HG03457 (cell line): Measurements from ENCODE around the gene CD37.

Experiments
- ATAC-seq: cut with Tn5 transposase; IDR thresholded peaks from one replicate; pipeline ENCODE4 v1.9.1; 2021; ENCODE audit warnings: moderate number of reproducible peaks; ENCODE audit not compliant: unreplicated experiment

Gene CD37

DNA sequence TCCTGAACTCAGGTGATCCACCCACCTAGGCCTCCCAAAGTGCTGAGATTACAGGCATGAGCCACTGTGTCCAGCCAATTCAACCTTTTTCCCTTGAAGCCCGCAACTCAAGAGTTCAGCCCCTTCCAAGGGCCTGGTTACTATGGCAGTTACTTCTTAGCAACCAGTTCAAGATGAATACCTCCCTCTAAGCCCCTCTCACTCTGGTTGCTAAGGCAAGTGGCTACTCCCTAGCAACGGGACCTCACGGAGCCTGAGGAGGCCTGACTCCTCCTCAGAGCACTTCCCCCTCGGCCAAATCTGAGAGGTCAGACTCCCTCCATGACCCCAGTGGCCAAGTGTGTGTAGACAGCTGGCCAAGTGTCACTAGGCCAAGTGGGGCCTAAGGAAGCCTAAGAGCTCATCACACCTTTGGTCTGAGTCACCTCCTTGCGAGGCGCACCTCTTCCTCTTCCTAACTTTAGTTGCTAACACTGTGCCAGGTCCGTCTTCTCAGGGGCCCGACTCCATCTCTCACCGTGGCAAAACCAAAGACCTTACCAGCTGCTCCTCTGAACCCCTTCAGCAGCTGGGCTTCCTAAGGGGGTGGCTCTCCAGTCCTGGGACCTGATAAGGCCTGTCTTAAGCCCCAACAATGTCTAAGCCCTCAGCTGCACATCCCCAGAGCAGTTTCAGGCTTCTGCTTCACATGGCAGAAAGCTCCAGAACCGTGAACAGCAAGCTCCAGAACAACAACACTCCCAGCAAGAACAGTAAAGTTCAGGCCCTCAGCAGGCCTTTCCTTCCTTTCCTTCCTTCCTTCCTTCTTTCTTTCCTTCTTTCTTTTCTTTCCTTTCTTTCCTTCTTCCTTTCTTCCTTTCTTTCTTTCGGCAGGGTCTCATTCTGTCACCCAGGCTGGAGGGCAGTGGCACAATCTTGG is 9.6 kb downstream of the CD37 start:
- ATAC-seq: no peak

DNA sequence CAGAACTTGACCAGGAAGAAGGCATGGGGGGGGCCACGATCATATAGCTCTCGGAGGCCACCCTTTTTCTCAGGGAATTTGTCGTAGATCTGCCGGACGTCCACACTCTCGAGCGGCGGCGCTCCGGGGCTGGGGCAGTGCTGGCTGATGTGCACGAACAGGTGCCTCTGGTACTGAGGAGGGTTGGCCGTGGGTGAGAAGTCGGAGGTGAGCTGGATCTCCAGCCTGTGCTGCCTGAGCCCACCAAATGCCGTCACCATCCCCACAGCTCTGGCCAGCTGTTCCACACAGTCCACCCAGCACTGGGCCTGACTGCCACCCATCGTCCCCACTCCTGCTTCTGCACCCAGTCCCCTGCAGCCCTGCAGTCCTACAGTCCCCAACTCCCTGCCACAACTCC is 12.0 kb downstream of the CD37 start:
- ATAC-seq: no peak

DNA sequence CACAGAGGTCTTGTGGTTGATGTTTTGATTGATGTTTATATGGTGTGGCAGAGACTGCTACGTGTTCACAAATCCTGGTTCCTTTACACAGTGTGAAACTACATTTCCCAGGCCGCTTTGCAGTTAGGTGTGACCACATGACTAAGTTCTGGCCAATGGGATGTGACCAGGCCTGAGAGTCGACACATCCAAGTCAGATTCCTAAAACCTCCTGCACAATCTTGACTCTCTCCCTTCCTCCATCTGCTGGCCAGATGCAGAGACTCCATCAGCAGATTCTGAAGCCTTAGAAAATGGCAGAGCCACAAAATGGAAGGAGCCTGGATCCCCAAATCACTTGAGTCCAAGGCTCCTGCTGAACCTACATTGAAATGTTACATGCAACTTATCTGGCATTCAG is 12.6 kb downstream of the CD37 start:
- no peak for ATAC-seq

DNA sequence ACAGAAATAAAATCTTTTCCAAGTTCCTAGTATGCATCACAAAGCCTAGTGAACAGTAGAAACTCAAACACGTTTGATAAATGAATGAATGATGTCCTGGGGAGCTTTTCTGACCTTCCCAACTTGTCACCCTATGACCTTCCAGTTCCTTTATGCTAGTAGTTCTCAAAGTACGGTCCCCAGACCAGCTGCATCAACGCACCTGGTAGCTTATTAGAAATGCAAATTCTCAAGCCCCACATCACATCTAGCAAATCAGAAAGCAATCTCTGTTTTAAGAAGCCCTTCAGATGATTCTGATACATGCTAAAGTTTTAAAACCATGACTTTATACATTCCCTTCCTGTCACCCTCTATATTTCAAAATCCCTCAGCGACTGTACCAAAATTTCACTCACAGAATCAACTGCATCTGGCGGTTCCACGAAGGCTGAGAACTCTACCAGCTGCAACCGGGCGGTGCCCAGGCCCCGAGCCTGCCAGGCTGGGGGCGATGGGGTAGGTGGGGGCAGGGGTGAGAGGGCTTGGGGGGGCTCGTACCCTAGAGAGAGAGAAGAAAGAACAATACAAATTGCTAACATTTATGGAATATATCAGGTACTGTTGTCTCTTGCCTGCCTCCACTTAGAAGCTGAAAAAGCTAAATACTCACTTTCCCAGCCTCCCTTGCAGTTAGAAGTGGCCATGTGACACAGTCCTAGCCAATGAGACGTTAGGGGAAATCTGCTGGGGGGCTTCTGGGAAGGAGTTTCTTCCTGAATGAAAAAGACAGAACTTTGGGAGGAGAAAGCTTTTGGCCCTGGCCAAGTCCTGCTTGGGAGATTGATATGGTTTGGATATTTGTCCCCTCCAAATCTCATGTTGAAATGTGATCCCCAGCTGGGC is 13.3 kb downstream of the CD37 start:
- ATAC-seq: no peak

DNA sequence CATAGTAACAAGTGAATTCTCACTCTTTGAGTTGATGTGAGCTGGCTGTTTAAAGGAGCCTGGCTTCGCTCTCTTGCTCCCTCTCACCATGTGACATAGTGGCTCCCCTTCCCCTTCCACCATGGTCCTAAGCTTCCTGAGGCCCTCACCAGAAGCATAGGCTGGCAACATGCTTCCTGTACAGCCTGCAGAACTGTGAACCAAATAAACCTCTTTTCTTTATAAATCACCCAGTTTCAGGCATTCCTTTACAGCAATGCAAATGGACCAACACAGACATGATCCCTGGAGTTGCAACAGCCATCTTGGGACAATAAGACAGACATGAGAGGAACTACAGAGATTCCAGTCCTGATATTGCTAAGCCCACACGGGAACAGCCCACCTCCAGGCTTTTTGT is 14.4 kb downstream of the CD37 start:
- no peak for ATAC-seq

DNA sequence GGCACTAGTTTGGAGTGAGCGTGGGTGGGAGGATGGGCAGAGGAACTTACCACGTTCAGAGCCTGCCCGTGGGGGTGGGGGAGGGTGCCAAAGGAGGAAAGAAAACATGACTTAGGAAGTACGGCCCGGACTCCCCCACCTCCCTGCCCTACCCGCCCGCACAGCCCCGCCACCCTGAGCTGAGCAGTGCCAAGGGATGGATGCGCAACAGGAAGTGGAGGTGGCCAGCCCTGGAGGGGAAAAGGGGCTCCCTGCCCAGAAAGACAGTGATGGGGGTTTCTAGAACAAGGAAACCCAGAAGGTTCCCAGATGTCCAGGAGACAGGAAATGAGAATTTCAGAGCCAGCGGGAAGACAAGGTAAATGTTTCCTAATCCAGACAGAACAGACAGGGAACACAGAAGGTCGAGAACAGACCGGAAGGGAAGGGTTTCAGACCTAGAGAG is 20.7 kb downstream of the CD37 start:
- ATAC-seq: no peak

DNA sequence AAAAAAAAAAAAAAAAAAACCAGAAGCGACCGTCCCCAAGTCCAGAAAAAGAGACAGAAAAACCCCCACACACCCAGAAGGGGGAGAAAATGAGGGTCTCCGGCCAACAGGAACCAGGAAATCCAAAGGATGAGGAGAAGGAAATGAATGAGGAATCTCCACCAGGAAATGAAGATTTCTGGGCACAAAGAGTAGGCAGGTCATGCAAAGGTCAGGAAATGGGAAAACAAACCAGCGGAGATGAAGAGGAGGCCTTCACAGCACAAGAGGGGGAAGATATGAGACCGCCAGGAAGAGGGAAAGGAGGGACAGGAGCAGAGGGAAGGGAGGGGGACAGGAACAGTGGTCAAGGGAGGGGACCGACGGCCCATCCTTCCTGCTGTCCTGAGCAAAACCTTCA is 21.2 kb downstream of the CD37 start:
- no peak for ATAC-seq

DNA sequence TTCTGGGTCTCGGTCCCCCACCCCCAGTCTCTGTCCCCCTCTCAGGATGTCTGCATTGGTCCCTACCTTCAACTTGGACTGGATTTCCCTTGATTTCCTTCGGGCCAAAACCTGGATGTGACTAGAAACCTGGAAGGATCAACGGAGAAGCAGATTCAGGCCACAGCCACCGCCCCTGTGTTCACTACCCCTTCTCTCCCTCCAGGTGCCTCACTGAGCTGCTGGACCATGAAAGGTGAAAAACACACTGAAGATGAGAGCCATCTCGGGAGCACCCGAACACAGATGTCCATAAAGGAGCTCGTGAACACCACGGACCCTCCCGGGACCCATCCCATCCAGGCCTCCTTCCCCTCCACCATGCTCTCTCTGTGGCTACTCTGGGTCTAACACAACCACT is 22.0 kb downstream of the CD37 start:
- no peak for ATAC-seq

DNA sequence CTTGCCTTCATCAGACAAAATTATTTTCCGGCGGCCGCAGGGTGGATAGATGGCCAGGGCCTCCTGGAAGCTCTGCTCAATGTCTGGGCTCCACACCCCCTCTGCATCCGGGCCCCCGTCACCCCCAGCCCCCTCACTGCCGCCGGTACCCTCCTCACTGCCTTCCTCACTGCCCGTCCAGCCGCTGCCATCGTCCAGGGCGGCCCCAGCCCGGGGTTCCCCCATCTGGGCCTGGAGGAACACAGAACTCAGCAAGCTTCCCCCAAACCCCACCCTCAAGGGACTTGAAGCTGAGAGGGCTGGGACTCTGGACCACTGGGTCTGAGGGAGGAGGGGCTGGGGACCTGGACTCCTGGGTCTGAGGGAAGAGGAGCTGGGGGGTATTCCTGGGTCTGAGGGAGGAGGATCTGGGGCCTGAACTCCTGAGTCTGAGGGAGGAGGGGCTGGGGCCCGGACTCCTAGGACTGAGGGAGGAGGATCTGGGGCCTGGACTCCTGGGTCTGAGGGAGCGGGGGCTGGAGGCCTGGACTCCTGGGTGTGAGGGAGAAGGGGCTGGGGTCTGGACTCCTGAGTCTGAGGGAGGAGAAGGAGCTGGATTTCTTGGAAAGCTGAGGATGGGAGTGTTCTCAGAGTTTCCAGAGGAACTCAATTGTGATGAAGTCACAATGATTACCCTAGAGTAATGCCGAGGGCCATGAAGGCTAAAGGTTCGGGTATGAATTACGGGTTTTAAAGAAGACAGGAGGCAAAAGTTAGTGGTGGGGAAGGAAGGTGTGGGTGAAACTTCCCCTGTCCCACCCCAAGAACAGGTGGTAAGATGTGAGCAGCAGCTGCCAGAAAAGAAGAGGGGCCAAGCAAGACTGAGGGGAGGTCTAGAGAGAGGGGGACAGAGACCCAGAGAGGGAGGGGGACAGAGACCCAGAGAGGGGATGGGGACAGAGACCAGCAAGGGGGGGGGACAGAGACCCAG is 24.9 kb downstream of the CD37 start:
- ATAC-seq: no peak

DNA sequence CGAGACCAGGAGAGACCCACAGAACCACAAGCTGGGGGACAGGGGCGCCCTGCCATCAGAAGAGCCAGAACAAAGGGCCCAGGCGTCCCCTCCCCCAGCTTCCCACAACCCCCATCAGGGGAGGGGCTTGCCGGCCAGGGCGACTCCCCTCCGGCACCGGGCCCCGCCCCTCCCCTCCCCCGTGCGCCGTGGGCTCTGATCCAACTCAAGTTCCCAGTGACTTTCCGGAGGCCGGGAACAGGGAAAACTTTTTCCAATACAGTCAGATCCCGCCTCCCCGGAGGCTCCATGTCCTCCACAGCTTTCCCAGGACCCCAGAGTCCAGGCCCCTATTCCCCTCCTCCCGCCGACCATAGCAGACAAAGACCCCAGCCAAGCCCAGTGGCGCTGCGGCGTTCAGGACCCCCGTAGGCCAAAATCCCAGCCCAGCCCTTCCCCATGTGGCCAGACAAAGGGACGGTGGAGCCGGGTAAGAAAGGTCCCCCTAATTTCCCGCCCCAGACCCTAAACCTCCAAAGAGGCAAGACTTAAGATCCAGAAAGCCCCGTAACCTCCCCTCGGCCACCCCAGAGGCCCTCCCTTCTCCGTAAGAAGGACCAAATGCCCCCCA is 26.3 kb downstream of the CD37 start:
- no peak for ATAC-seq

DNA sequence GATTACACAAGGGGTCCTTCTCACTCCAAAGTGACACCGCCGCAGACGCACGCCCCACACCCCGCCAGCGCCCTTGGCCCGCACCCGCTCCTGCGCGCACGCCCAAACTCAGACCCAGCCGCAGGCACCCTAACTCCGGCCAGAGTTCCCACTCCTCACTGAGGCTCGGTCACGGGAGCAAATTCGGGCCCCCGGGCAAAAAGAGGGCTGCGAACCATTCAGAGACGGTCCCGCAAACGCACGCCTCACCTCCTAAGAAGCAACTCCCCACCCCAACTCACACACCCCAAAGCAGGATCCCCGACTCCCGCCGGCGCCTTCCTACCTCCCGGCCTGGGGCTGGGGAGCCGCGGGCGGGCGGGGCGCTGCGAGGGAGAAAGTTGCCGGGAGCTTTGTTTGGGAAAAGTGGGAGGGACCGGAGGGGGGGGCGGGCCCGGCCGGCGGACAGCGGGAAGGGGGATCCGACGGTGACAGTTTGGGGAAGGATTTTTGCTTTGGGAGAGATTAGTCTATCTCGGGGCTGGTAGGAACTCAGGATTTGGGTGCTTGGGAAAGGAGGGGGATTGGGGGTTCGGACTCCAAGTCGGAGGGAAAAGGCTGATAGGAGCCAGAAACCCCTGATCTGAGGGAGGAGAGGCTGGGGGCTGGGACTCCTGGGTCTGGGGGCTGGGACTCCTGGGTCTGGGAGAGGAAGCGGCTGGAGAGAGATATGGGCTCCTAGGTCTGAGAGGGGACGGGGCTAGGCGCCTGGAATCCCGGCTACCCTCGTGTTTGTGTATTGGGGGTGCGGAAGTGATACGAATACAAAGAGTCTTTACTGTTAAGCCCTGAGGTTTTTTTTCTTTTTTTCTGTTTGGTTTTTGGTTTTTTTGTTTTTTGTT is 27.1 kb downstream of the CD37 start, which contains the start of gene TEAD2:
TSS of gene TEAD2 (minus strand) at position 369 of the 881 bp plus-strand sequence. CDS start 2,341 bp downstream, outside the sequence.
- no peak for ATAC-seq

DNA sequence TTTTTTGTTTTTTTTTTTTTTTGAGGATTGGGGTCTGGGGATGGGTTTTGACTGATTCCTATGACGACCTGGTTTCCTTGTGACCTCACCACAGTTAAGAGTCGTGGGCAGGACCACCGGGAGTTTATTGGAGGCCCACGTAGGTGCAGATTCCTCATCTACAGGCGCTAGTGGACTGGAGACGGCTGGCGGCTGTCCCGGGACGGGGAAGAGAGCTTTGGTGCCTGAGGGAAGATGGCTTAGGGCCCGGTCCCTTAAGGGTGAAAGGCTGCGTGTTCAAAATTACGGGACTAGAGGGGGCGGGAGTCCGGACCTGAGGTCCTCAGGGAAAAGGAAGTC is 27.7 kb downstream of the CD37 start:
- ATAC-seq: no peak

DNA sequence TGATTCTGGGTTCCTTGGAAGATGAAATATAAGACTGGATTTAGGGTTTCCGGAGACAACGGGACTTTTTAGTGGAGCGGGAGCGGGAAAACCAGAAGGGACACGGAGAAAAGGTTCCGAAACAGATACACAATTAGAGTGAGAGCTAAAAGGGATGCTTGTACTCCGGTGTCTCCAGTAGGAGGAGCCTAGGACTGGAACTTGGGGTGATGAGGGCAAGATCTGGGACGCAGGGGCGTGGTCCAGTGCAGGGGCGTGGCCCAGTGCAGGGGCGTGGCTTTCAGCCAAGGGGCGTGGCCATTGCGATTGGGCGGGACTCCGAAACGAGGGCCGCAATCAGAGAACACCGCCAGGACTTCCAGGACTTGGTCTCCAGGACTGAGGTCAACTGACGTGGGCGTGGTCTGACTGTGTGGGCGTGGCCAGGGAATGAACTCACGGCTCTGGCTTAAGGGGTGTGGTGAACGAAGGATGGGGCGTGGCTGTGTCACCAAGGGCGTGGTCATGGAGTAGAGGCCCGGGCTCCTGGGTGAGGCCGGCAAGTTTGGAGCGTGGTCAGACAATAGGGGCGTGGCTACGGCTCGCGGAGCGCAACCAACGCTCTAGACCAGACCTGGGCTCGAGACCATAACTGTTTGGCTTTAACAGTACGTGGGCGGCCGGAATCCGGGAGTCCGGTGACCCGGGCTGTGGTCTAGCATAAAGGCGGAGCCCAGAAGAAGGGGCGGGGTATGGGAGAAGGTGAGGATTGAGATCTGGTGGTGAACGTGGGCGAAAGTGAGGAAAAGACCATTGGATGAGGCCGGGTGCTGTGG is 28.3 kb downstream of the CD37 start, which contains the start of gene DKKL1:
TSS of gene DKKL1 (plus strand) at position 610 of the 815 bp plus-strand sequence. CDS start at position 732, 122 bp downstream.
- no peak for ATAC-seq

DNA sequence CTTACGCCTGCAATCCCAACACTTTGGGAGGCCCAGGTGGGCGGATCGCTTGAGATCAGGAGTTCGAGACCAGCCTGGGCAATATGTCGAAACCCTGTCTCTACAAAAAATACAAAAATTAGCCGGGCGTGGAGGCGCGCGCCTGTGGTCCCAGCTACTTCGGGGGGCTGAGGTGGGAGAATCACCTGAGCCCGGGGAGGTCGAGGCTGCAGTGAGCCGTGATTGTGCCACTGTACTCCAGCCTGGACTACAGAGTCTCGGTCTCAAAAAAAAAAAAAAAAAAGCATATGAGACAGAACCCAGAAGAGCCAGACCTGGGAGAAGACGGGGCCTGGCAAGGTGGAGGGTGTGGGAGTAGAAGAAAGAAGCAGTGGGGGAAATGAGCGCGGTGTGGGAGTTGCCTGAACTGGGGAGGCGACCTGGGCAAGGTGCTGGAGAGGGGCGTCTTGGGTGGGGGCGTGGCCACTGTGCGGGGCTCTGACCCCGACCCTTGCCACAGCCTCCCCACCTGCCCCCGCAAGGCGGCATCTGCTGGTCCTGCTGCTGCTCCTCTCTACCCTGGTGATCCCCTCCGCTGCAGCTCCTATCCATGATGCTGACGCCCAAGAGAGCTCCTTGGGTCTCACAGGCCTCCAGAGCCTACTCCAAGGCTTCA is 29.0 kb downstream of the CD37 start:
- ATAC-seq: no peak

DNA sequence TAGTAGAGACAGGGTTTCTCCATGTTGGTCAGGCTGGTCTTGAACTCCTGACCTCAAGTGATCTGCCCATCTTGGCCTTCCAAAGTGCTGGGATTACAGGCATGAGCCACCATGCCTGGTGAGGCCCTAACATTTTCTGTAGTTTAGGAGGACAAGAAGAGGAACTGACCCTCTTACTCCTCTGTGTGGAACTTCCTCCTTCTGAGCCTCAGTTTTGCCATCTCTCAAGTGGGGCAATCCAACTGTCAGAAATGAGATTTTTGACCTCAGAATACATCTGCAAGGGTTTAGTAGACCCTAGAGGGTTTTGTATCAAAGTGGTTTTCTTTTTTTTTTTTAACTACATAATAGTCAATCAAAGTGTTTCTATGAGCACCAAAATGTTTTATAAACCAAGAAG is 30.9 kb downstream of the CD37 start:
- ATAC-seq: no peak

DNA sequence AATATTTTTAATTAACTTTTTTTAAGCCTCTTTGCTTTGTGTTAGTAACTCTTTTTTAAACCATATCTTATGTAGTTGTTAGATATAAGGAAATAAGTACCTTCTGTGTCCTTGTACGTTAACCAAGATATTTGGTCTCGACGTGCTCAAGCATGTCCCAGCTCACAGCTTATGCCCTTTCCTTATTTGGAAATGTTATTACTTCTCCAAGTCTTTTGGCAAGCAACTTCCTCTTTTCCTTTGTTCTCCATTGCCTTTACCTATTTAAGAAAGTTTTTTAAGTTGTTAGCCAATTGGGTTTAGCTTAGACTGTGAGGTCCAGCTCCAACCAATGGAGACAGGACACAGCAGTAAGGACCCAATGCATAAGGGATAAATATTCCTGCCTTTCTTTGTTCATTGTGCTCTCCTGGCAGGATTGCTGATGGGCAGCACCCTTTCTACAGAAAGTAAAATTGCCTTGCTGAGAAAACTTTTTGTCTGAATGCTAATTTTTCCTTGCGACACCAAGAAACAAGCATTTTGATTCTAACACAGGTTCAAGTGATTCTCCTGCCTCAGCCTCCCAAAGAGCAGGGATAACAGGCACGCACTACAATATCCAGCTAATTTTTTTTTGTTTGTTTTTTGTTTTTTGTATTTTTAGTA is 33.6 kb downstream of the CD37 start:
- ATAC-seq: no peak

DNA sequence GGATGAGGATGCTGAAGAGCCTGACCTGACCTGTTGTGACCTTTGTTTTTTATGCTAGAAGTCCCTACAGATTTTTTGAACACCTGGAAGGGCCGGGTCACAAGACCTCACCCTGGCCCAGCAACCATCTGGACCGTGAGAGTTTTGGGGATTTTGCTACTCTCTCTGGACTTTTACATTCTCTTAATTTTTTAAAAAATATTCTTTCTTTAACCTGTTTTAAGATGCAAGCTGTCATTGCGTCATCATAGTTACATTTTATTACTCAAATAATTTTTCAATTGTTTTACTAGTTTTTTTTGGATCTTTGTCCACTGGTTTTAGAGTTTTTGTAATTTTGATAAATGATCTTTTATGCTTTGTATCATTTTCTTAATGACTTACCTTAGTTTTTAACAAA is 36.0 kb downstream of the CD37 start:
- no peak for ATAC-seq
